Coronary artery (tissue), 2 donors: Measurements from ENCODE around the gene NR5A2.

Experiments used
- DNase-seq: peaks from one replicate; pipeline ENCODE4 v3.0.0-alpha.2; 2017; ENCODE audit warnings: low spot score
- H3K27ac ChIP-seq, 2 donors: fragments of 200-600 bp; sonication (generic); one replicate each; pipeline ENCODE4 v1.5.1; 2016 to 2019
- H3K4me3 ChIP-seq: fragments of 200-600 bp; sonication (generic); 2 replicates; pipeline ENCODE4 v1.5.1; 2016; ENCODE audit warnings: mild to moderate bottlenecking, moderate library complexity
- TF ChIP-seq, protein P1 (sequence below): fragments of 200-600 bp; sonication (generic); IDR thresholded peaks from one replicate; pipeline ENCODE4 v1.5.1; 2019; ENCODE audit warnings: antibody characterized with exemption

Gene NR5A2

DNA sequence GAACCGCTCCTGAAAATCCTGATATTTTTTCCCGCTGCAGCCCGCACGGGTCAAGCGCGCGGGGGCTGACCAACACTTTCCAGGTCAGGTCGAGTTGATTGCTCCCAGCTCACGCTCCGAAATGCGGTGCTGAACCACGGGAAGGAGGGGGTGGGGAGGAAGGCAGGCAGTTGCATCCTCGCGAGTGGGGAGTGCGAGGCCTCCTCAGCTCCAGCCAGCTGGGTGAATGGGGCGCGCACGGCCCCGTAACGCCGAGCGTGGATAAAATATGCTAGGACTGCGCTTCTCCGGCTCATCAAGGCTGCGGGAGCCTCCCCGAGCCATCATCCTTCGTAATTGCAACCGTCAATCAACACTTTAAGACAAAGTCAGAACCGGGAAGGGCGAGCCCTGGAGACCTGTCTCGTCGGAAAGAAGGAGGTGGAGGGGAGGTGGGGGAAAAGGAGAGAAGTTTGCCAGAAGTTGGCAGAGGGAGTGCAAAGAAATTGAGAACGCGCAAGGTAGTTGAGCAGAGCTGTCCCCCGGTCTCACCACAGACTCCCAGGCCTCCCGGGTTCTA, 8.0 kb downstream of the NR5A2 start:
- TF ChIP-seq, protein P1, sequence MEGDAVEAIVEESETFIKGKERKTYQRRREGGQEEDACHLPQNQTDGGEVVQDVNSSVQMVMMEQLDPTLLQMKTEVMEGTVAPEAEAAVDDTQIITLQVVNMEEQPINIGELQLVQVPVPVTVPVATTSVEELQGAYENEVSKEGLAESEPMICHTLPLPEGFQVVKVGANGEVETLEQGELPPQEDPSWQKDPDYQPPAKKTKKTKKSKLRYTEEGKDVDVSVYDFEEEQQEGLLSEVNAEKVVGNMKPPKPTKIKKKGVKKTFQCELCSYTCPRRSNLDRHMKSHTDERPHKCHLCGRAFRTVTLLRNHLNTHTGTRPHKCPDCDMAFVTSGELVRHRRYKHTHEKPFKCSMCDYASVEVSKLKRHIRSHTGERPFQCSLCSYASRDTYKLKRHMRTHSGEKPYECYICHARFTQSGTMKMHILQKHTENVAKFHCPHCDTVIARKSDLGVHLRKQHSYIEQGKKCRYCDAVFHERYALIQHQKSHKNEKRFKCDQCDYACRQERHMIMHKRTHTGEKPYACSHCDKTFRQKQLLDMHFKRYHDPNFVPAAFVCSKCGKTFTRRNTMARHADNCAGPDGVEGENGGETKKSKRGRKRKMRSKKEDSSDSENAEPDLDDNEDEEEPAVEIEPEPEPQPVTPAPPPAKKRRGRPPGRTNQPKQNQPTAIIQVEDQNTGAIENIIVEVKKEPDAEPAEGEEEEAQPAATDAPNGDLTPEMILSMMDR: no peak
- H3K27ac ChIP-seq: no peak overlapping the region
- H3K4me3 ChIP-seq: peak overlapping the region; percentile 46
- DNase-seq: no peak

GRCh38 chr1:200035956-200036618, 8.6 kb downstream of the NR5A2 start:
- H3K27ac ChIP-seq: no peak overlapping the region
- TF ChIP-seq, protein P1: no peak
- peak overlapping the region; percentile 46 for H3K4me3 ChIP-seq
- DNase-seq: peak; percentile 56

DNA sequence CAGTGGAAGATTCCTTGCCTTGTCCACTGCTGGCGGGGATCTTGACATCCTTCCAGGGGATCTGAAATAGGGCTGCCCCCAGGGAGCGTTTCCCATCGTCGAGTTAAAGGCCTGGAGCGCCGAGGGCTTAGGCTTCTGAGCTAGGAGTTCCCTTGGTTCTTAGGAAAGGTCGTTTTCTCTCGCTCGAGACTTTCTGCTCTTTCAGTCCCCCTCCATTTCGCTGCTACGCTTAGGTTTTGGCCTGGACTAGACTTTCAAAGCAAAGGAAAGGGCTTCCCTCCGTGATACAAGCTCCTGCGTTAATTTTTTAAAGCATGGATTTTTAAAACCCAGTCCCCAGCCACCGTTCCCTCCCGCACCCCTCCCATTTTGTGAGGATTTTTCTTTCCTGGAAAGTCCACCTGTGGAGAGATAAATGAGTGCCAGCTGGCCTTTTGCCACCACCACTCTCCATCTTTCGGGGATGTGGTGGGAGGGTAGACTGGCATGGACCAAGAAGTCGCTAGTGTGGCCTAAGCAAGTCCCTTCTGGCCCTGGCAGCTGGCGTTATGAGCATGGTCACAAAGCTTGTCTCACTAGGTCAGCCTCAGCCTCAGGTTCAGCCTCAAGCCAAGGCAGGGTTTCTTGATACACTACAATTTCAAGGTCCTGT, 9.2 kb downstream of the NR5A2 start:
- no peak overlapping the region for H3K27ac ChIP-seq
- peak; percentile 45 for DNase-seq
- no peak overlapping the region for H3K4me3 ChIP-seq
- TF ChIP-seq, protein P1: no peak

- no peak overlapping the region for H3K27ac ChIP-seq
- no peak overlapping the region for H3K4me3 ChIP-seq
- DNase-seq: no peak
- TF ChIP-seq, protein P1: no peak
Measured at GRCh38 chr1:200037501-200037900, 10.0 kb downstream of the NR5A2 start.

DNA sequence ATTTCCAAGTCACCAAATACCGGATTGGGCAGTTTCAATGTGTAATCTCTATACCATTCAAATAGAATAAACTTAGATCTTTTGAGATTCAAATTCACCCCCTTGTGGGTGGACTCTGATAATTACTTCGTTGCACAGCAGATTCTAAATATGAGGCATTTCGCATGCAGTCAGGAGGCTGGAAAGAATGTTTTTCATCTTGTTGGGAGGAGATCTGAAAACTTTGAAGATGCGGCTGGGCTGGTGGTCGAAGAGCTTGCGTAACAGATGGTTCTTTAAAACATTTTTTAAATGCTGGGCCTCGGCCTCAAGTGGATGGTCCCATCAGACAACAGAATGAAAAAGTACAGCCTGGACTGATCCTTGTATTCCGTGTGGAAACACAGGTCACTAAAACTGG, 10.4 kb downstream of the NR5A2 start:
- TF ChIP-seq, protein P1: no peak

GRCh38 chr1:200038325-200038980, 10.9 kb downstream of the NR5A2 start:
- DNase-seq: peak; percentile 65
- TF ChIP-seq, protein P1: no peak
- Histone ChIP-seq H3K4me3 (peak overlapping the region; percentile 69), H3K27ac (no peak overlapping the region)

More for the DNA sequence above, 10.4 kb downstream of the NR5A2 start:
- Histone ChIP-seq H3K27ac (no peak overlapping the region), H3K4me3 (no peak overlapping the region)
- no peak for DNase-seq
